Panc1 (cell line): ENCODE measurements around the gene FFAR3. TPM values are rescaled to one million over a fixed set of nuclear protein-coding genes. Genes with fewer than 3 reads are reported as not detected.

ENCODE experiments used
- ATAC-seq: fragments of 200-7000 bp; cut with Tn5 transposase; 2 replicates; pipeline ENCODE4 v1.9.1; 2020; ENCODE audit warnings: mild to moderate bottlenecking, moderate library complexity
- BruUV-seq: library from RNA; stranded (reverse); fragments of 400-500 nt; replicated peaks from 2 replicates; lab custom pipeline; 2021; lab: Mats Ljungman, UMichigan
- CTCF ChIA-PET: fragments of 300-600 bp; sonication (Branson Sonifier 250); formaldehyde crosslinking; loops from one replicate; lab custom pipeline; 2022; ENCODE audit warnings: antibody characterized with exemption; lab: Charles Lee
- POLR2A ChIA-PET: fragments of 300-600 bp; sonication (Branson Sonifier 250); formaldehyde crosslinking; loops from one replicate; lab custom pipeline; 2022; ENCODE audit warnings: antibody characterized with exemption; lab: Charles Lee
- DNase-seq: peaks from one replicate; pipeline ENCODE4 v3.0.0-alpha.2; 2010; ENCODE audit warnings: low read depth, low spot score
- H3K27ac ChIP-seq: 2 replicates; pipeline ENCODE4 v1.5.1; 2011; ENCODE audit warnings: mild to moderate bottlenecking, low read length, inconsistent platforms
- H3K27me3 ChIP-seq: fragments of 200-500 bp; sonication (Bioruptor generic); 2 replicates; pipeline ENCODE4 v1.6.0; 2014; ENCODE audit warnings: low read length, inconsistent platforms; ENCODE audit not compliant: control insufficient read depth, insufficient read depth
- H3K36me3 ChIP-seq: fragments of 200-500 bp; sonication (Bioruptor generic); 2 replicates; pipeline ENCODE4 v1.5.1; 2014; ENCODE audit warnings: inconsistent platforms, mild to moderate bottlenecking, low read length, moderate library complexity; ENCODE audit not compliant: control insufficient read depth, insufficient read depth
- H3K4me1 ChIP-seq: 2 replicates; pipeline ENCODE4 v1.5.1; 2011; ENCODE audit warnings: inconsistent platforms, mild to moderate bottlenecking, low read length, moderate library complexity; ENCODE audit not compliant: control insufficient read depth, insufficient read depth
- H3K4me3 ChIP-seq, 2 experiments: 2 replicates each; pipeline ENCODE4 v1.5.1; 2011 to 2012; ENCODE audit warnings: low read depth in 2 of 2, low read length in 2 of 2, mild to moderate bottlenecking in 2 of 2, inconsistent platforms in 1 of 2, moderate library complexity in 1 of 2
- H3K9me3 ChIP-seq: fragments of 200-500 bp; sonication (Bioruptor generic); 2 replicates; pipeline ENCODE4 v1.5.1; 2014; ENCODE audit warnings: low read depth, mild to moderate bottlenecking, inconsistent platforms, low read length, moderate library complexity; ENCODE audit not compliant: control insufficient read depth, insufficient read depth
- CTCF ChIP-seq: fragments of 450-650 bp; IDR thresholded peaks from 2 replicates; pipeline ENCODE4 v1.5.1; 2017; ENCODE audit warnings: mild to moderate bottlenecking
- POLR2AphosphoS5 ChIP-seq: IDR thresholded peaks from 2 replicates; pipeline ENCODE4 v1.6.1; 2012; ENCODE audit warnings: mild to moderate bottlenecking, low read depth, low read length, moderate library complexity
- REST ChIP-seq, 2 experiments: IDR thresholded peaks; 2 replicates each; pipeline ENCODE4 v1.6.1; 2011 to 2012; ENCODE audit warnings: low read depth in 2 of 2, control low read depth in 1 of 2, low read length in 1 of 2, mild to moderate bottlenecking in 1 of 2, moderate library complexity in 1 of 2; ENCODE audit not compliant: insufficient read depth in 1 of 2
- SIN3A ChIP-seq: IDR thresholded peaks from 2 replicates; pipeline ENCODE4 v1.6.1; 2012; ENCODE audit warnings: low read depth, mild to moderate bottlenecking, low read length, moderate library complexity, borderline replicate concordance; ENCODE audit not compliant: insufficient read depth
- TCF7L2 ChIP-seq: IDR thresholded peaks from 2 replicates; pipeline ENCODE4 v1.6.1; 2011; ENCODE audit warnings: mild to moderate bottlenecking, low read depth, low read length, inconsistent platforms
- in situ Hi-C: cut with HindIII; loops from 2 replicates; pipeline ENCODE4 v1.10.0; 2016; ENCODE audit warnings: low sequenced_read_pairs, low pct_unique_long_range_greater_than_20kb
- intact Hi-C: fragments of 100-400 bp; cut with micrococcal nuclease; formaldehyde crosslinking; loops from one replicate; pipeline ENCODE4 v1.10.0; 2022; ENCODE audit not compliant: unreplicated experiment
- total RNA-seq: library from RNA; stranded (reverse); gene quantifications from one replicate; pipeline ENCODE4 v1.2.1, GENCODE V29; 2021; ENCODE audit not compliant: unreplicated experiment

The FFAR3 gene
- total RNA-seq, 1 experiment from 2014 or later, result not detected

- Histone ChIP-seq H3K9me3 (no peaks in the 10 kb centered on the region), H3K4me3 (no peak overlapping the region), H3K4me1 (0 out of 2 replicates have a peak, but pooled peaks cover 5% of the 10 kb centered on the region), H3K27ac (no peak overlapping the region), H3K27me3 (no peaks in the 10 kb centered on the region), H3K36me3 (no peaks in the 10 kb centered on the region)
- intact Hi-C loops, result no loop called here
- TF ChIP-seq SIN3A (no peak), CTCF (no peak), POLR2AphosphoS5 (no peak), TCF7L2 (no peak), REST (IDR thresholded peaks at IDR 0.05; ENCODE audit: insufficient read depth in 1 of 2, low read depth in 2 of 2, low read length in 1 of 2) (no peak)
- CTCF ChIA-PET, result interaction anchor here (0.7 kb wide), 1 partner anchor 35 kb away, joined by 3 read pairs; no protein-coding TSS in a partner anchor
- POLR2A ChIA-PET, result no interaction called here
- DNase-seq (no peak), ATAC-seq (no peak)
- no TSS peak for BruUV-seq
- in situ Hi-C loops, result no loop called here
Observed at GRCh38 chr19:35310811-35311465, 47.3 kb upstream of the FFAR3 start.

GRCh38 chr19:35311901-35312665 is 46.2 kb upstream of the FFAR3 start:
- DNase-seq (no peak), ATAC-seq (no peak)
- intact Hi-C loops, result no loop called here
- no peaks in the 10 kb centered on the region for H3K36me3 ChIP-seq
- H3K27me3 ChIP-seq, result no peaks in the 10 kb centered on the region
- H3K9me3 ChIP-seq, result no peaks in the 10 kb centered on the region
- in situ Hi-C loops, result no loop called here
- ChIA-PET CTCF (no interaction called here), POLR2A (no interaction called here)
- TF ChIP-seq CTCF (no peak), POLR2AphosphoS5 (no peak), TCF7L2 (no peak), REST (IDR thresholded peaks at IDR 0.05; ENCODE audit: insufficient read depth in 1 of 2, low read depth in 2 of 2, low read length in 1 of 2) (no peak)
- no TSS peak for BruUV-seq
- H3K27ac ChIP-seq, result no peak overlapping the region
- no peak overlapping the region for H3K4me3 ChIP-seq
- 0 out of 2 replicates have a peak, but pooled peaks cover 5% of the 10 kb centered on the region for H3K4me1 ChIP-seq
